GM12892 (cell line): Measurements from ENCODE around the gene SURF4.
A peak's percentile ranks its signal among the peaks of the same experiment; 100 is the strongest.

ENCODE experiments used
- POLR2A ChIP-seq: IDR thresholded peaks from 2 replicates; pipeline ENCODE4 v1.6.1; 2011; ENCODE audit warnings: low read depth, low read length, control low read depth
- POLR2AphosphoS5 ChIP-seq: IDR thresholded peaks from 2 replicates; pipeline ENCODE4 v1.6.1; 2011; ENCODE audit warnings: low read depth, low read length, control low read depth

DNA sequence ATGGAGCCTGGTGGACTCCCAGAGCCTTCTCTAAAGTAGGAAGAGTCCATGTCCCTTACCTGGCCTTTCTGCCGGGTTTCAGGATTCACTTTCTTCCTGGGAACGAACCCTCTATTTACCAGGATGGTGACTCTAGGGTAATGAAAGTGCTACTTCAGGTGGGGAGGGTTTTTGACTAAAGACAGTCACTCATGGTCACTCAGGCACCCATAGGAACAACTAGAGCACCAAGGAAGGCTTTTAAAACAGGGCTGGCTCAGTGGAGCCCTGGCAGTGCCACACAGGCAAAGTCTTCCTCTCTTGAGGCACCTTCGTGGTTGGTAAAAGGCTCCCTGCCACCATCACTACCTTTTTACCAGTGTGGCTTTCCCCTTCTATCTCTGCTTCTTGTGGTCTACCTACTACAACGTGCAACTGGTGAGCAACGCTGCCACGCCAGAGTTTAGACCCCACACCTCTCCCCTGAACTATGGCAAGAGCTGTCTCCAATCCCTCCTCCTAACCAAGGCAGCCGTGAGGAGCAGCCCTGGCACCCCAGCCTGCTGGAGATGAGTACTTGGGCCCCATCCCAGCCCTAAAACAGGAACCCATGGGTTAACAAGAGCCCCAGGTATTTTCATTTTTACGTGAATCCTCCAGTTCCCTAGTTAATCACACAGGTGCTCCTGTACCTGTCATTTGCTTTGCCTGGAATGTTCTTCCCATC, 23.1 kb downstream of the SURF4 start:
- TF ChIP-seq POLR2A (peak; percentile 38; the same call in 1 of the 2 replicates), POLR2AphosphoS5 (peak; percentile 86; the same call in 1 of the 2 replicates)
